HG02840 (cell line): ENCODE data around the gene PLXNA3.

Source experiments
- ATAC-seq: cut with Tn5 transposase; IDR thresholded peaks from one replicate; pipeline ENCODE4 v1.9.1; 2021; ENCODE audit warnings: mild to moderate bottlenecking, moderate library complexity, moderate number of reproducible peaks; ENCODE audit not compliant: unreplicated experiment, low FRiP score

PLXNA3 gene

GRCh38 chrX:154476821-154477220, 18.7 kb downstream of the PLXNA3 start:
- ATAC-seq: no peak

GRCh38 chrX:154477891-154478477, 19.9 kb downstream of the PLXNA3 start:
- no peak for ATAC-seq

- ATAC-seq: peak; percentile 71
Observed at GRCh38 chrX:154478728-154479622, 20.9 kb downstream of the PLXNA3 start, which contains the start of gene LAGE3. TSS of gene LAGE3 (minus strand) at chrX:154479281. CDS start at chrX:154478915, 366 bp downstream.

GRCh38 chrX:154481195-154481594, 23.1 kb downstream of the PLXNA3 start:
- no peak for ATAC-seq

GRCh38 chrX:154481911-154482601, 24.0 kb downstream of the PLXNA3 start:
- no peak for ATAC-seq

- ATAC-seq: no peak
Observed at GRCh38 chrX:154482786-154483185, 24.7 kb downstream of the PLXNA3 start.

- no peak for ATAC-seq
Observed at GRCh38 chrX:154483325-154483724, 25.2 kb downstream of the PLXNA3 start.

- ATAC-seq: no peak
Observed at GRCh38 chrX:154484255-154485149, 26.4 kb downstream of the PLXNA3 start.

GRCh38 chrX:154485150-154486051, 27.3 kb downstream of the PLXNA3 start:
- ATAC-seq: no peak

GRCh38 chrX:154486052-154486395, 27.9 kb downstream of the PLXNA3 start:
- no peak for ATAC-seq

- ATAC-seq: no peak
Observed at GRCh38 chrX:154486396-154487207, 28.5 kb downstream of the PLXNA3 start, which contains the start of gene UBL4A. TSS of gene UBL4A (minus strand) at chrX:154486615. CDS start at chrX:154486584, 31 bp downstream.

GRCh38 chrX:154487518-154488290, 29.6 kb downstream of the PLXNA3 start:
- no peak for ATAC-seq

- no peak for ATAC-seq
Observed at GRCh38 chrX:154488336-154489075, 30.4 kb downstream of the PLXNA3 start.

- ATAC-seq: no peak
Observed at GRCh38 chrX:154489182-154489581, 31.1 kb downstream of the PLXNA3 start.

GRCh38 chrX:154490021-154490413, 31.9 kb downstream of the PLXNA3 start:
- peak; percentile 9 for ATAC-seq

- peak; percentile 71 for ATAC-seq
Observed at GRCh38 chrX:154490414-154491083, 32.5 kb downstream of the PLXNA3 start, which contains the start of gene SLC10A3. TSS of gene SLC10A3 (minus strand) at chrX:154490629. CDS start at chrX:154488940, 1,689 bp downstream.
